Natural killer cell (primary cell): Measurements from ENCODE around the gene CDC42EP3. TPM values are rescaled to one million over a fixed set of nuclear protein-coding genes. Genes with fewer than 3 reads are reported as not detected.

Experiments used
- ATAC-seq, 3 donors: fragments of 150-1000 bp in 2 of 3; fragments of 200-7000 bp in 1 of 3; cut with Tn5 transposase; 1 replicate in 1 of 3; 2 replicates in 2 of 3; pipeline ENCODE4 v1.10.0; 2021; ENCODE audit warnings: mild to moderate bottlenecking in 2 of 3, moderate library complexity in 2 of 3
- DNase-seq, 2 donors: peaks; one replicate each; pipeline versions ENCODE4 v3.0.0 to v3.0.0-alpha.2; 2013 to 2021; ENCODE audit warnings: mixed read lengths in 1 of 2
- H3K27ac ChIP-seq: one replicate; pipeline ENCODE4 v1.5.1; 2013; ENCODE audit warnings: mild to moderate bottlenecking, low read length
- H3K27me3 ChIP-seq: one replicate; pipeline ENCODE4 v1.6.1; 2013; ENCODE audit warnings: low read length; ENCODE audit not compliant: control insufficient read depth, insufficient read depth
- H3K36me3 ChIP-seq: one replicate; pipeline ENCODE4 v1.6.1; 2013; ENCODE audit warnings: low read length; ENCODE audit not compliant: control insufficient read depth, insufficient read depth
- H3K4me1 ChIP-seq: one replicate; pipeline ENCODE4 v1.6.1; 2013; ENCODE audit warnings: low read length; ENCODE audit not compliant: control insufficient read depth, insufficient read depth
- H3K4me3 ChIP-seq: one replicate; pipeline ENCODE4 v1.5.1; 2013; ENCODE audit warnings: low read length
- H3K9me3 ChIP-seq: one replicate; pipeline ENCODE4 v1.6.1; 2013; ENCODE audit warnings: low read length; ENCODE audit not compliant: control insufficient read depth, insufficient read depth
- H3K27ac Mint-ChIP-seq, 2 donors: one replicate each; pipeline ENCODE4 v1.8.0; 2022; ENCODE audit warnings: mild to moderate bottlenecking in 2 of 2, mixed read lengths in 2 of 2, moderate library complexity in 1 of 2
- H3K27me3 Mint-ChIP-seq, 2 donors: one replicate each; pipeline ENCODE4 v1.8.0; 2022; ENCODE audit warnings: low read depth in 2 of 2, mixed read lengths in 2 of 2
- H3K36me3 Mint-ChIP-seq: one replicate; pipeline ENCODE4 v1.8.0; 2022; ENCODE audit warnings: mixed read lengths
- H3K4me1 Mint-ChIP-seq, 2 donors: one replicate each; pipeline ENCODE4 v1.8.0; 2022; ENCODE audit warnings: mixed read lengths in 2 of 2
- H3K4me3 Mint-ChIP-seq: one replicate; pipeline ENCODE4 v1.8.0; 2022; ENCODE audit warnings: mild to moderate bottlenecking, moderate library complexity, mixed read lengths
- H3K9me3 Mint-ChIP-seq, 2 donors: one replicate each; pipeline ENCODE4 v1.8.0; 2022; ENCODE audit warnings: mixed read lengths in 2 of 2
- CTCF ChIP-seq: fragments of 200-600 bp; IDR thresholded peaks from one replicate; pipeline ENCODE4 v1.8.0; 2022; ENCODE audit warnings: antibody characterized with exemption
- WGBS: methylation state at CpG from one replicate; pipeline ENCODE4 v1.1.7; 2013; ENCODE audit warnings: missing lambda C conversion rate; ENCODE audit not compliant: insufficient coverage; 5-methylcytosine and 5-hydroxymethylcytosine counted together
- intact Hi-C: fragments of 100-400 bp; cut with micrococcal nuclease; formaldehyde crosslinking; loops from one replicate; pipeline ENCODE4 v1.14.2; 2022
- total RNA-seq, 4 donors: library from RNA; stranded (reverse); fragments of 120-200 nt in 1 of 4; gene quantifications; one replicate each; pipeline versions ENCODE4 v1.2.3 to v1.2.4, GENCODE V29; 2013 to 2022

CDC42EP3 gene
- total RNA-seq, 3 donors from 2014 or later (not counting 1 experiment from before 2014, with no cell fraction given), result 73.9 to 105 (median 84.6) TPM

GRCh38 chr2:37672104-37672869 lies 845 bp upstream of the CDC42EP3 start:
- under 1% methylated on average over 69 of the region's 69 CpGs for WGBS
- H3K36me3 Mint-ChIP-seq, result no peaks in the 10 kb centered on the region
- no peaks in the 10 kb centered on the region for H3K9me3 Mint-ChIP-seq
- TF ChIP-seq CTCF, result no peak
- H3K4me3 Mint-ChIP-seq, result peak overlapping the region; percentile 97
- ATAC-seq (peak; percentile 53 to 72 (median 63)), DNase-seq (peak; percentile 74 to 81)
- peaks cover 41 to 60% of the 10 kb centered on the region in 2 donors for H3K4me1 Mint-ChIP-seq
- peak overlapping the region; percentile 87 for H3K27ac ChIP-seq
- intact Hi-C loops, result loop anchor here (1.0 to 5.0 kb wide), 2 partner anchors 35 to 86 kb away; no protein-coding TSS in a partner anchor
- H3K27ac Mint-ChIP-seq, result peak overlapping the region; percentile 84 to 96
- no peaks in the 10 kb centered on the region for H3K27me3 Mint-ChIP-seq
- no peaks in the 10 kb centered on the region for H3K9me3 ChIP-seq
- H3K4me3 ChIP-seq, result peak overlapping the region; percentile 93
- H3K4me1 ChIP-seq, result peaks cover 12% of the 10 kb centered on the region
- H3K27me3 ChIP-seq, result no peaks in the 10 kb centered on the region
- H3K36me3 ChIP-seq, result peaks cover 2% of the 10 kb centered on the region

GRCh38 chr2:37671816-37672103 lies 318 bp upstream of the CDC42EP3 start:
- intact Hi-C loops, result loop anchor here (1.0 to 5.0 kb wide), 6 partner anchors 15 to 85 kb away; no protein-coding TSS in a partner anchor
- WGBS, result 0% methylated on average over 29 of the region's 29 CpGs

GRCh38 chr2:37670378-37671008 lies 949 bp downstream of the CDC42EP3 start:
- TF ChIP-seq CTCF, result no peak
- H3K4me1 Mint-ChIP-seq, result peaks cover 59 to 77% of the 10 kb centered on the region in 2 donors
- DNase-seq (no peak), ATAC-seq (no peak)
- no peaks in the 10 kb centered on the region for H3K9me3 Mint-ChIP-seq
- no peaks in the 10 kb centered on the region for H3K27me3 Mint-ChIP-seq
- H3K4me3 ChIP-seq, result peak overlapping the region; percentile 93
- H3K36me3 Mint-ChIP-seq, result no peaks in the 10 kb centered on the region
- H3K36me3 ChIP-seq, result peaks cover 8% of the 10 kb centered on the region
- H3K4me3 Mint-ChIP-seq, result peak overlapping the region; percentile 97
- H3K4me1 ChIP-seq, result peaks cover 24% of the 10 kb centered on the region
- 16% methylated on average over 9 of the region's 11 CpGs for WGBS
- H3K27ac ChIP-seq, result peak overlapping the region; percentile 61
- no peaks in the 10 kb centered on the region for H3K27me3 ChIP-seq
- intact Hi-C loops, result loop anchor here (2.0 to 5.0 kb wide), 5 partner anchors 14 to 70 kb away; no protein-coding TSS in a partner anchor
- peak overlapping the region; percentile 91 to 96 for H3K27ac Mint-ChIP-seq
- H3K9me3 ChIP-seq, result no peaks in the 10 kb centered on the region

More at GRCh38 chr2:37671816-37672103, 318 bp upstream of the CDC42EP3 start:
- H3K27me3 Mint-ChIP-seq, result no peaks in the 10 kb centered on the region
- Histone ChIP-seq H3K4me1 (peaks cover 17% of the 10 kb centered on the region), H3K4me3 (peak overlapping the region; percentile 93), H3K27ac (peak overlapping the region; percentile 87), H3K9me3 (no peaks in the 10 kb centered on the region), H3K27me3 (no peaks in the 10 kb centered on the region), H3K36me3 (peaks cover 7% of the 10 kb centered on the region)
- H3K4me3 Mint-ChIP-seq, result peak overlapping the region; percentile 97
- no peak for TF ChIP-seq CTCF
- no peaks in the 10 kb centered on the region for H3K9me3 Mint-ChIP-seq
- no peak for DNase-seq
- H3K36me3 Mint-ChIP-seq, result no peaks in the 10 kb centered on the region
- peak in 2 of 3 donors; percentile 16 to 33 for ATAC-seq
- peak overlapping the region; percentile 84 to 96 for H3K27ac Mint-ChIP-seq
- H3K4me1 Mint-ChIP-seq, result peaks cover 46 to 65% of the 10 kb centered on the region in 2 donors
